Amniotic epithelial cell (primary cell): ENCODE data around the gene HBQ1.
"Not testable (repeated sequence)": the region's sequence is repeated elsewhere in the genome, so short reads cannot be mapped to it uniquely, and the experiment has no call there.

ENCODE experiments used
- DNase-seq: peaks from one replicate; pipeline ENCODE4 v3.0.0-alpha.2; 2010; ENCODE audit warnings: low read depth

The HBQ1 gene

DNA sequence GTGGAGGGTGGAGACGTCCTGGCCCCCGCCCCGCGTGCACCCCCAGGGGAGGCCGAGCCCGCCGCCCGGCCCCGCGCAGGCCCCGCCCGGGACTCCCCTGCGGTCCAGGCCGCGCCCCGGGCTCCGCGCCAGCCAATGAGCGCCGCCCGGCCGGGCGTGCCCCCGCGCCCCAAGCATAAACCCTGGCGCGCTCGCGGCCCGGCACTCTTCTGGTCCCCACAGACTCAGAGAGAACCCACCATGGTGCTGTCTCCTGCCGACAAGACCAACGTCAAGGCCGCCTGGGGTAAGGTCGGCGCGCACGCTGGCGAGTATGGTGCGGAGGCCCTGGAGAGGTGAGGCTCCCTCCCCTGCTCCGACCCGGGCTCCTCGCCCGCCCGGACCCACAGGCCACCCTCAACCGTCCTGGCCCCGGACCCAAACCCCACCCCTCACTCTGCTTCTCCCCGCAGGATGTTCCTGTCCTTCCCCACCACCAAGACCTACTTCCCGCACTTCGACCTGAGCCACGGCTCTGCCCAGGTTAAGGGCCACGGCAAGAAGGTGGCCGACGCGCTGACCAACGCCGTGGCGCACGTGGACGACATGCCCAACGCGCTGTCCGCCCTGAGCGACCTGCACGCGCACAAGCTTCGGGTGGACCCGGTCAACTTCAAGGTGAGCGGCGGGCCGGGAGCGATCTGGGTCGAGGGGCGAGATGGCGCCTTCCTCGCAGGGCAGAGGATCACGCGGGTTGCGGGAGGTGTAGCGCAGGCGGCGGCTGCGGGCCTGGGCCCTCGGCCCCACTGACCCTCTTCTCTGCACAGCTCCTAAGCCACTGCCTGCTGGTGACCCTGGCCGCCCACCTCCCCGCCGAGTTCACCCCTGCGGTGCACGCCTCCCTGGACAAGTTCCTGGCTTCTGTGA, 3.5 kb upstream of the HBQ1 start, which contains the start of gene HBA1:
Gene HBA1 (plus strand): TSS at position 204 of the 906 bp plus-strand sequence. CDS start 37 bp downstream, at position 241.
- not testable (repeated sequence) for DNase-seq

GRCh38 chr16:177394-177822, 2.9 kb upstream of the HBQ1 start:
- no peak for DNase-seq

- no peak for DNase-seq
Measured at GRCh38 chr16:177981-178667, 2.1 kb upstream of the HBQ1 start.

DNA sequence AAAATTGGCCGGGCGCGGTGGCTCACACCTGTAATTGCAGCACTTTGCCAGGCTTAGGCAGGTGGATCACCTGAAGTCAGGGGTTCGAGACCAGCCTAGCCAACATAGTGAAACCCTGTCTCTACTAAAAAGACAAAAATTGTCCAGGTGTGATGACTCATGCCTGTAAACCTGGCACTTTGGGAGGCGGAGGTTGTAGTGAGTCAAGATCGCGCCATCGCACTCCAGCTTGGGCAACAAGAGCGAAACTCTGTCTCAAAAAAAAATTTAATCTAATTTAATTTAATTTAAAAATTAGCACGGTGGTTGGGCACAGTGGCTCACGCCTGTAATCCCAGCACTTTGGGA, 1.6 kb upstream of the HBQ1 start:
- DNase-seq = no peak

GRCh38 chr16:179211-180092, 807 bp upstream of the HBQ1 start:
- DNase-seq = no peak

DNA sequence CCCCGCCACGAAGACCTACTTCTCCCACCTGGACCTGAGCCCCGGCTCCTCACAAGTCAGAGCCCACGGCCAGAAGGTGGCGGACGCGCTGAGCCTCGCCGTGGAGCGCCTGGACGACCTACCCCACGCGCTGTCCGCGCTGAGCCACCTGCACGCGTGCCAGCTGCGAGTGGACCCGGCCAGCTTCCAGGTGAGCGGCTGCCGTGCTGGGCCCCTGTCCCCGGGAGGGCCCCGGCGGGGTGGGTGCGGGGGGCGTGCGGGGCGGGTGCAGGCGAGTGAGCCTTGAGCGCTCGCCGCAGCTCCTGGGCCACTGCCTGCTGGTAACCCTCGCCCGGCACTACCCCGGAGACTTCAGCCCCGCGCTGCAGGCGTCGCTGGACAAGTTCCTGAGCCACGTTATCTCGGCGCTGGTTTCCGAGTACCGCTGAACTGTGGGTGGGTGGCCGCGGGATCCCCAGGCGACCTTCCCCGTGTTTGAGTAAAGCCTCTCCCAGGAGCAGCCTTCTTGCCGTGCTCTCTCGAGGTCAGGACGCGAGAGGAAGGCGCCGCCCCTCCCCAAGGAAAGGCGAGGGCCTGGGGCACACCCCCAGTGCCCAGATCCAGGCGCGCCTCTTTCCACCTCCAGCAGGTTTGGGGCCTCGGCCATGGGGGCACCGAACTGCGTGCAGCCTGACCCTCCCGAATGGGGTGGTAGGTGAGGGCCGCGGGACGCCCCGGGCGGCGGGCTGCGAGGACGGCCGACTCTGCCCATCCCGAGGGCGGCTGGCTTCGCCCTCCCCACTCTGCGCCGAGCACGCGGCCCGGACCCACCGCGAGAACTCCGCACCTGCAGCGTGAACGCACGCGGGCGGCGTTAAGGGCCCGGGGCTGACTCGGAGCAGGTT, 664 bp downstream of the HBQ1 start:
- peak; percentile 47 for DNase-seq

GRCh38 chr16:181565-182021, 1.3 kb downstream of the HBQ1 start:
- no peak for DNase-seq

- DNase-seq = no peak
Measured at GRCh38 chr16:183005-183404, 2.7 kb downstream of the HBQ1 start.

DNA sequence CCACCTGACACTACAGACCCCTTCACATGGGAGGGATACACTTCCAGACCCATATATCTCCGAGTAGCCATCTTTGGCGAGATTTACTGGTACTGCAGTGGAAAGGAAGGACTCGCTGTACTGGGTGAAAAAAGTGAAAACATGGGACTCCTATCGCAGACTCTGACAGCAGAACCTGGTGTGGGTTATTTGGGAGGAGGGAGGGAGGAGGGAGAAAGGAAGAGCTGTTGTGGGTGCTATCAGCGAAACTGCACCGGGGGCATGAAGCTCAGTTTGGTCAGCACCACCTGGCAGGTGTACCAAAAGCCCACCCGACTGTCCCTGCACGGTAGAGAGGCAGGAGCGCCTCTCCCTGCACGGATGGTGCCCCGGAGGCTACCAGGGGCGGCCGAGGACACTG, 5.0 kb downstream of the HBQ1 start:
- no peak for DNase-seq

DNA sequence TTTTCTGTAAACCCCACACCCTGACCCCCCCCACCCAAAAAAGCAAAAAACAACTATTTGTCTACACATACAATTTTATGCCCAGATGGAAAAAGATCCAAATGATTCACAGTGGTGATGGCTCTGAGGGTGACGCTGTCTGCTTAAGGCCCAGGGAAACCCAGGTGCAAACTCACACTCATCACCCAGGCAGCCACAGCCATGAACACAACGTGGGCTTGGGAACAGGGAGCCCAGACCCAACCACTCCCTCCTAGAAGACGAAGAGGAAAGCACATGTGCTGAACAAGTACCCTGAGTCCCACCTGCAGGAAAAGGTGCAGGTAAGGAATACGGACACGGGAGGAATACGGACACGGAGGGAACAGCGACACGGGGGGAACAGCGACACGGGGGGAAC, 5.4 kb downstream of the HBQ1 start:
- no peak for DNase-seq

DNA sequence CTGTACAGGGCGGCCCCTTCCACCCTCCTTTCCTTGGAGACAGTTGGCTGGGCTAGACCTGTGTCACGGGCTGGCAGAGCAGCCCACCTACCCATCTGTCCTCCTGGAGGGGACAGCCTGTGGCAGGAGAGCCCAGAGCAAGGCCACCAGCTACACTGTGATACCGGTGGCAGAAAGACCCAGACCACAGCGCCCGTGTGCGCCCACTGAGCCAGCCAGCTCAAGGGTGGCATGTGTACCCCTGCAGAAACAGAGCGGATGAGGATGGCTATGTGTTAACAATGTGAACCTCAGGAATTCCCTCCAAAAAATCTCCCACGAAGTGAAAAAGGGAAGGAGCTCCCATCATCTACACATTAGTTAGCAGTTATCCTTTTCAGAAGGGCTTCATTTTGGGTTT, 7.1 kb downstream of the HBQ1 start:
- DNase-seq = no peak

GRCh38 chr16:188674-189073, 8.4 kb downstream of the HBQ1 start:
- DNase-seq = no peak

GRCh38 chr16:189604-190186, 9.4 kb downstream of the HBQ1 start:
- DNase-seq = no peak

DNA sequence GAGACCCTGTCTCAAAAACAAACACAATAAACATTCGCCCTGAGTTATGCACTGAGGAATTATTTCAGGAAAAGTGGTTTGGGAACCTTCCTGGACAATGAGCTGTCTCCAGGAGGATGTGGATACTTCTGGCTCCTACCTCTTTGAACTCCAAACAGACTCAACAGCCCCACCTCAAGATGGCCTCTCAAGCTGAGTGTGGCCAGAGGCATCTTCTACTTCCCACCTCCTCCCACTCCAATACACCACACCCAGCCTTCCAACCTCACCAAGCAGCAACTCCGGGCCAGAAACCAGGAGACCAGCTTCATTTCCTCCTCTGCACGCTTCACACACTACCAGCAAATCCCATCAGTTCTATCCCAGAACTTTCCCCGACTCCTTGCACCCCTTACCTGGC, 11.6 kb downstream of the HBQ1 start:
- DNase-seq = no peak

GRCh38 chr16:192686-193085, 12.4 kb downstream of the HBQ1 start:
- DNase-seq = no peak

GRCh38 chr16:193441-193840, 13.2 kb downstream of the HBQ1 start:
- no peak for DNase-seq

GRCh38 chr16:194516-194915, 14.3 kb downstream of the HBQ1 start:
- DNase-seq = peak; percentile 82

GRCh38 chr16:200388-200787, 20.1 kb downstream of the HBQ1 start:
- DNase-seq = peak; percentile 88

- peak; percentile 80 for DNase-seq
Measured at GRCh38 chr16:203246-203645, 23.0 kb downstream of the HBQ1 start.

DNA sequence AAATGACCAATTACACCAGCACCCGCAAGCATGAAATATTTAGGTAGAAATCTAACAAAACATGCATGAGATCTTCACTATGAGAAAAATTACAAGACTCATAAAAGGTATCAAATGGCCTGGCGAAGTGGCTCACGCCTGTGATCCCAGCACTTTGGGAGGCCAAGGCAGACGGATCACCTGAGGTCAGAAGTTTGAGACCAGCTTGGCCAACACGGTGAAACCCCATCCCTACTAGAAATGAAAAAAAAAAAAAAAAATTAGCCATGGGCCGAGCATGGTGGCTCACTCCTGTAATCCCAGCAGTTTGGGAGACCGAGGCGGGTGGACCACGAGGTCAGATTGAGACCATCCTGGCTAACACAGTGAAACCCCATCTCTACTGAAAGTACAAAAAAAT, 23.8 kb downstream of the HBQ1 start:
- DNase-seq = not testable (repeated sequence)

DNA sequence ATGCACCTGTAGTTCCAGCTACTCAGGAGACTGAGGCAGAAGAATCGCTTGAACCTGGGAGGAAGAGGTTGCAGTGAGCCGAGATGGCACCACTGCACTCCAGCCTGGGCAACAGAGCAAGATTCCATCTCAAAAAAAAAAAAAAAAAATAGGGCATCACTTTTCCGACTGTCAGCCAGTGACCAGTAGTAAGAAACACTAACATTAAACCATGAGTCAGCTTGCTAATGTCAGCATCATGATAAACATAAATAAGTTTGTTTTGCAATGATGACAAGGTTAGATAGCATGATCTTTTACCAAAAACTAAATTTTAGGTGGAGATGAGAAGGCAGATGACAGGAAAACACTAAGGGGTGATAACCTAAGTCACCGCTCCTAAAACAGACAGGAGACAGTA, 29.1 kb downstream of the HBQ1 start:
- DNase-seq = peak; percentile 44
